Left ventricle myocardium inferior (tissue), 1 donor: ENCODE measurements around the gene TMEM217. TPM values are rescaled to one million over a fixed set of nuclear protein-coding genes. Genes with fewer than 3 reads are reported as not detected.

Experiments used
- DNase-seq: peaks from one replicate; pipeline ENCODE4 v3.0.0-alpha.2; 2020
- H3K27ac ChIP-seq: fragments of 200-600 bp; replicated peaks from 2 replicates; pipeline ENCODE4 v1.8.0; 2021
- H3K27me3 ChIP-seq: fragments of 200-600 bp; 2 replicates; pipeline ENCODE4 v1.8.0; 2021; ENCODE audit warnings: low read depth
- H3K36me3 ChIP-seq: fragments of 200-600 bp; 2 replicates; pipeline ENCODE4 v1.8.0; 2021
- H3K4me1 ChIP-seq: fragments of 200-600 bp; 2 replicates; pipeline ENCODE4 v1.8.0; 2021
- H3K4me3 ChIP-seq: fragments of 200-600 bp; 2 replicates; pipeline ENCODE4 v1.8.0; 2021; ENCODE audit warnings: mild to moderate bottlenecking, moderate library complexity
- H3K9me3 ChIP-seq: fragments of 200-600 bp; replicated peaks from 2 replicates; pipeline ENCODE4 v1.8.0; 2021
- CTCF ChIP-seq: fragments of 200-600 bp; IDR thresholded peaks from 2 replicates; pipeline ENCODE4 v1.8.0; 2021; ENCODE audit warnings: antibody characterized with exemption, mild to moderate bottlenecking, borderline replicate concordance
- intact Hi-C: fragments of 100-400 bp; cut with micrococcal nuclease; formaldehyde crosslinking; loops from one replicate; pipeline ENCODE4 v1.11.0; 2022
- total RNA-seq: library from RNA; stranded (reverse); fragmentation: NEBNext Ultra II Directional; extraction: Animal tissue kit (Norgen Biotek cat#: 25700); gene quantifications from one replicate; pipeline ENCODE4 v1.2.1, GENCODE V29; 2021
- donor health status: DM: no; HTN: yes; CAD: no; lungs with severe emphysema.

TMEM217 gene
- total RNA-seq, 1 donor from 2014 or later: 0.80 TPM

GRCh38 chr6:37205997-37206340, 52.0 kb downstream of the TMEM217 start:
- no peak for TF ChIP-seq CTCF
- intact Hi-C loops: loop anchor here (10.0 kb wide), 1 partner anchor 171 kb away; no protein-coding TSS in a partner anchor
- H3K36me3 ChIP-seq: no peaks in the 10 kb centered on the region
- H3K27ac ChIP-seq: no peak overlapping the region
- no peaks in the 10 kb centered on the region for H3K27me3 ChIP-seq
- no peaks in the 10 kb centered on the region for H3K4me1 ChIP-seq
- no peaks in the 10 kb centered on the region for H3K9me3 ChIP-seq
- H3K4me3 ChIP-seq: no peak overlapping the region
- DNase-seq: no peak

GRCh38 chr6:37205175-37205996, 52.6 kb downstream of the TMEM217 start:
- Histone ChIP-seq H3K4me3 (no peak overlapping the region), H3K9me3 (no peaks in the 10 kb centered on the region), H3K27ac (no peak overlapping the region), H3K36me3 (no peaks in the 10 kb centered on the region), H3K4me1 (no peaks in the 10 kb centered on the region), H3K27me3 (no peaks in the 10 kb centered on the region)
- intact Hi-C loops: loop anchor here (10.0 kb wide), 1 partner anchor 171 kb away; no protein-coding TSS in a partner anchor
- DNase-seq: no peak
- no peak for TF ChIP-seq CTCF

GRCh38 chr6:37204014-37204751, 53.8 kb downstream of the TMEM217 start:
- intact Hi-C loops: loop anchor here (10.0 kb wide), 1 partner anchor 169 kb away; no protein-coding TSS in a partner anchor
- Histone ChIP-seq H3K36me3 (no peaks in the 10 kb centered on the region), H3K9me3 (no peaks in the 10 kb centered on the region), H3K4me3 (no peak overlapping the region), H3K27ac (no peak overlapping the region), H3K4me1 (no peaks in the 10 kb centered on the region), H3K27me3 (no peaks in the 10 kb centered on the region)
- no peak for TF ChIP-seq CTCF
- no peak for DNase-seq

GRCh38 chr6:37202788-37203491, 55.0 kb downstream of the TMEM217 start:
- Histone ChIP-seq H3K9me3 (no peaks in the 10 kb centered on the region), H3K4me3 (no peak overlapping the region), H3K27me3 (no peaks in the 10 kb centered on the region), H3K4me1 (no peaks in the 10 kb centered on the region), H3K36me3 (no peaks in the 10 kb centered on the region), H3K27ac (no peak overlapping the region)
- intact Hi-C loops: loop anchor here (10.0 kb wide), 1 partner anchor 168 kb away; no protein-coding TSS in a partner anchor
- DNase-seq: no peak
- TF ChIP-seq CTCF: no peak

- DNase-seq: no peak
- intact Hi-C loops: loop anchor here (10.0 kb wide), 1 partner anchor 167 kb away; no protein-coding TSS in a partner anchor
- TF ChIP-seq CTCF: no peak
- H3K27me3 ChIP-seq: no peaks in the 10 kb centered on the region
- no peaks in the 10 kb centered on the region for H3K36me3 ChIP-seq
- H3K4me3 ChIP-seq: no peak overlapping the region
- H3K4me1 ChIP-seq: no peaks in the 10 kb centered on the region
- no peaks in the 10 kb centered on the region for H3K9me3 ChIP-seq
- no peak overlapping the region for H3K27ac ChIP-seq
These were observed 56.2 kb downstream of the TMEM217 start for GRCh38 chr6:37201726-37202125.
